OCI-LY3 (cell line): Measurements from ENCODE around the gene DCUN1D5.

Experiments used
- EZH2phosphoT487 ChIP-seq: fragments of 200-600 bp; shearing (Covaris generic); IDR thresholded peaks from 2 replicates; pipeline ENCODE4 v1.6.1; 2018; ENCODE audit warnings: antibody characterized with exemption, mixed run types, low read depth
- TF ChIP-seq, protein P1 (sequence below): fragments of 200-600, 300-600 bp; sonication (generic); IDR thresholded peaks from 2 replicates; pipeline ENCODE4 v1.5.1; 2014; ENCODE audit warnings: antibody characterized with exemption, low read length, low read depth

GRCh38 chr11:103125462-103125861 lies 33.5 kb upstream of the DCUN1D5 start:
- TF ChIP-seq, protein P1, sequence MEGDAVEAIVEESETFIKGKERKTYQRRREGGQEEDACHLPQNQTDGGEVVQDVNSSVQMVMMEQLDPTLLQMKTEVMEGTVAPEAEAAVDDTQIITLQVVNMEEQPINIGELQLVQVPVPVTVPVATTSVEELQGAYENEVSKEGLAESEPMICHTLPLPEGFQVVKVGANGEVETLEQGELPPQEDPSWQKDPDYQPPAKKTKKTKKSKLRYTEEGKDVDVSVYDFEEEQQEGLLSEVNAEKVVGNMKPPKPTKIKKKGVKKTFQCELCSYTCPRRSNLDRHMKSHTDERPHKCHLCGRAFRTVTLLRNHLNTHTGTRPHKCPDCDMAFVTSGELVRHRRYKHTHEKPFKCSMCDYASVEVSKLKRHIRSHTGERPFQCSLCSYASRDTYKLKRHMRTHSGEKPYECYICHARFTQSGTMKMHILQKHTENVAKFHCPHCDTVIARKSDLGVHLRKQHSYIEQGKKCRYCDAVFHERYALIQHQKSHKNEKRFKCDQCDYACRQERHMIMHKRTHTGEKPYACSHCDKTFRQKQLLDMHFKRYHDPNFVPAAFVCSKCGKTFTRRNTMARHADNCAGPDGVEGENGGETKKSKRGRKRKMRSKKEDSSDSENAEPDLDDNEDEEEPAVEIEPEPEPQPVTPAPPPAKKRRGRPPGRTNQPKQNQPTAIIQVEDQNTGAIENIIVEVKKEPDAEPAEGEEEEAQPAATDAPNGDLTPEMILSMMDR: no peak
- TF ChIP-seq EZH2phosphoT487: no peak
